DND-41 (cell line): ENCODE results near the gene AFF1.

Experiments used
- CTCF ChIP-seq: IDR thresholded peaks from 2 replicates; pipeline ENCODE4 v1.5.1; 2012; ENCODE audit warnings: borderline replicate concordance, low read length, moderate library complexity, mild to moderate bottlenecking; ENCODE audit not compliant: poor library complexity, severe bottlenecking; ENCODE audit errors: extremely low read depth
- EZH2 ChIP-seq: IDR thresholded peaks from 3 replicates; pipeline ENCODE4 v1.6.1; 2012; ENCODE audit warnings: borderline replicate concordance, low read depth, mild to moderate bottlenecking, moderate library complexity, low read length, inconsistent platforms; ENCODE audit not compliant: severe bottlenecking

- TF ChIP-seq CTCF (no peak), EZH2 (no peak)
Observed at GRCh38 chr4:87080462-87080861, 145.7 kb downstream of the AFF1 start.
